ENCODE results near the gene CCHCR1. TPM values are rescaled to one million over a fixed set of nuclear protein-coding genes. Genes with fewer than 3 reads are reported as not detected.

Gene CCHCR1
- total RNA-seq, 1 experiment from 2014 or later: 43.2 TPM

DNA sequence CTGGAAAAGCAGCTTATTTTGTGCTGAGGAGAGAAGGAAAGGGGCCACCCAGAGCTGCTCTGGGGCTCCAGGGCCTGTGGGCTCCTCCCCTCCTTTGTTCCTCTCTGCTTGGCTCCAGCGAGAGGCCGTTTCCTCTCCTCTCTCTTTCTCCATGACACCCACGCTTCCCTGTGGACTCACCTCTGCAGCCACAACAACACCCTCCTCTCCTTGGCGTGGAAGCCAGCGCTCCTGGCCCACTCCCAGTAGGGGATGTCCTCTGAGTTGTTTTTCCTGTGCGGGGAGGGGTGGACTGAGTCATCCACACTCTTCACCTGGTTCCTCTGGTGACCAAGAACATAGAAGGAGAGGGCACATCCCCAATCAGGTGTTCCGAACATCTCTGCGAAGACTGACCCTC, 32.4 kb downstream of the CCHCR1 start:
- no peak for DNase-seq
- Mint-ChIP-seq H3K9me3 (ENCODE audit: unreplicated experiment) (no peaks in the 10 kb centered on the region), H3K4me1 (ENCODE audit: low read depth, unreplicated experiment) (peaks cover 17% of the 10 kb centered on the region), H3K27me3 (ENCODE audit: insufficient read depth, unreplicated experiment) (peaks cover 6% of the 10 kb centered on the region), H3K4me3 (ENCODE audit: unreplicated experiment) (no peak overlapping the region), H3K36me3 (ENCODE audit: insufficient read depth, unreplicated experiment) (peaks cover 5% of the 10 kb centered on the region), H3K27ac (ENCODE audit: unreplicated experiment) (no peak overlapping the region)
- ChIA-PET POLR2A (no interaction called here), CTCF (no interaction called here)
- no peaks in the 10 kb centered on the region for H3K36me3 ChIP-seq (ENCODE audit: control insufficient read depth, insufficient read depth, low read length)
- intact Hi-C loops (cut with micrococcal nuclease; ENCODE audit: unreplicated experiment): no loop called here
- no peaks in the 10 kb centered on the region for H3K27me3 ChIP-seq (replicated peaks; ENCODE audit: control insufficient read depth, insufficient read depth, low read length)
- no peak overlapping the region for H3K4me3 ChIP-seq (ENCODE audit: low read depth, low read length)
- BruUV-seq (replicated peaks): no TSS peak
- TF ChIP-seq, protein P1, sequence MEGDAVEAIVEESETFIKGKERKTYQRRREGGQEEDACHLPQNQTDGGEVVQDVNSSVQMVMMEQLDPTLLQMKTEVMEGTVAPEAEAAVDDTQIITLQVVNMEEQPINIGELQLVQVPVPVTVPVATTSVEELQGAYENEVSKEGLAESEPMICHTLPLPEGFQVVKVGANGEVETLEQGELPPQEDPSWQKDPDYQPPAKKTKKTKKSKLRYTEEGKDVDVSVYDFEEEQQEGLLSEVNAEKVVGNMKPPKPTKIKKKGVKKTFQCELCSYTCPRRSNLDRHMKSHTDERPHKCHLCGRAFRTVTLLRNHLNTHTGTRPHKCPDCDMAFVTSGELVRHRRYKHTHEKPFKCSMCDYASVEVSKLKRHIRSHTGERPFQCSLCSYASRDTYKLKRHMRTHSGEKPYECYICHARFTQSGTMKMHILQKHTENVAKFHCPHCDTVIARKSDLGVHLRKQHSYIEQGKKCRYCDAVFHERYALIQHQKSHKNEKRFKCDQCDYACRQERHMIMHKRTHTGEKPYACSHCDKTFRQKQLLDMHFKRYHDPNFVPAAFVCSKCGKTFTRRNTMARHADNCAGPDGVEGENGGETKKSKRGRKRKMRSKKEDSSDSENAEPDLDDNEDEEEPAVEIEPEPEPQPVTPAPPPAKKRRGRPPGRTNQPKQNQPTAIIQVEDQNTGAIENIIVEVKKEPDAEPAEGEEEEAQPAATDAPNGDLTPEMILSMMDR (IDR thresholded peaks at IDR 0.05; ENCODE audit: insufficient read depth in 1 of 2, low read depth in 1 of 2, low read length in 1 of 2, severe bottlenecking in 1 of 2, unreplicated experiment in 1 of 2): no peak
- no peaks in the 10 kb centered on the region for H3K4me1 ChIP-seq
- H3K9me3 ChIP-seq: no peaks in the 10 kb centered on the region

DNA sequence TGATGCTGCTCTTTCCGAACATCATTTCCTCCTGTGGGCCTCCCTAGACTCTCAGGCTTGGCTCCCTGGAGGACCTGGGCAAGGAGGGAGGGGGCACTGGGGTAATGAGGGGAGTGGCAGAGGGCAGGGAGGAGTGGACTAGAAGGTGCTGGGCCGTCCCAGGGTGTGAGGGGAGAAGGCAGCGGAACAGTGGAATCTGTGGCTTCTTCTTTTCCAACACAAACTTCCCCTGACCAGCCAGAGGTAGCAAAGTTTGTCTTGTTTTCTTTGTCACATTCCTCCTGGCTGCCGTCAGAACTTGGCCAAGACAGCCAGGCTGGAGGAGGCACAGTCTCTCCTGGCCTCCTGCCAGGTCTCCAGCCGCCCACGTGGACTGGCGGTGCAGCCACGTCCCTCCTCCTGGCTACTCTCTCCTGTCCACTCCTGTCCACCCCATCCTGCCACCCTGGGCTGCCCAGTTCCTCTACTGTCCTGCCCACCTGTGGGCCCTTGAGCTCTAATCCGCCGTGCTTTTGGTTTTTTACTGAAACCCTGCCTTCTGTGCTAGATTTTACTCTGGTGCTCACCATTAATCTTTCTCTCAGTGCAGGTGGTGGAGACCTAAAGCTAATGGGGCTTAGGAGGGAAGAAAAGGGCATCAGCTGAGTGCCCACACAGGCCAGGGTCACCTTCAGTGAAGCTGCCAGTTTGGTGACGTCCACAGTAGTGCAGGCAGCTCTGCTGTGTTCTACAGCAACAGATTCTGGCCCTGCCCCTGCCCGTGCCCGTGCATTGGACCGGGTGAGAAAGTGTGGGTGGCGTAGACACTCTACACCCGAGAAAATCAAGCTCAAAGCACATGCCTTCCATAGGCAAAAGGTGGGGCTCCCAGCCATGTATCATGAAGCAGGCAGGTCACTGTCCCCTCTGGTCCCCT, 34.6 kb downstream of the CCHCR1 start:
- H3K27me3 ChIP-seq (replicated peaks; ENCODE audit: control insufficient read depth, insufficient read depth, low read length): no peaks in the 10 kb centered on the region
- ChIA-PET CTCF (interaction anchor here (1.0 kb wide), 1 partner anchor 29 kb away, joined by 3 read pairs; no protein-coding TSS in a partner anchor), POLR2A (no interaction called here)
- no peak for DNase-seq
- H3K9me3 ChIP-seq: no peaks in the 10 kb centered on the region
- intact Hi-C loops (cut with micrococcal nuclease; ENCODE audit: unreplicated experiment): no loop called here
- TF ChIP-seq, protein P1 (IDR thresholded peaks at IDR 0.05; ENCODE audit: insufficient read depth in 1 of 2, low read depth in 1 of 2, low read length in 1 of 2, severe bottlenecking in 1 of 2, unreplicated experiment in 1 of 2): no peak
- H3K4me1 ChIP-seq: no peaks in the 10 kb centered on the region
- Mint-ChIP-seq H3K27me3 (ENCODE audit: insufficient read depth, unreplicated experiment) (no peaks in the 10 kb centered on the region), H3K9me3 (ENCODE audit: unreplicated experiment) (no peaks in the 10 kb centered on the region), H3K27ac (ENCODE audit: unreplicated experiment) (no peak overlapping the region), H3K36me3 (ENCODE audit: insufficient read depth, unreplicated experiment) (peaks cover 4% of the 10 kb centered on the region), H3K4me3 (ENCODE audit: unreplicated experiment) (no peak overlapping the region), H3K4me1 (ENCODE audit: low read depth, unreplicated experiment) (peaks cover 17% of the 10 kb centered on the region)
- H3K4me3 ChIP-seq (ENCODE audit: low read depth, low read length): no peak overlapping the region
- H3K36me3 ChIP-seq (ENCODE audit: control insufficient read depth, insufficient read depth, low read length): no peaks in the 10 kb centered on the region
- no TSS peak for BruUV-seq (replicated peaks)

DNA sequence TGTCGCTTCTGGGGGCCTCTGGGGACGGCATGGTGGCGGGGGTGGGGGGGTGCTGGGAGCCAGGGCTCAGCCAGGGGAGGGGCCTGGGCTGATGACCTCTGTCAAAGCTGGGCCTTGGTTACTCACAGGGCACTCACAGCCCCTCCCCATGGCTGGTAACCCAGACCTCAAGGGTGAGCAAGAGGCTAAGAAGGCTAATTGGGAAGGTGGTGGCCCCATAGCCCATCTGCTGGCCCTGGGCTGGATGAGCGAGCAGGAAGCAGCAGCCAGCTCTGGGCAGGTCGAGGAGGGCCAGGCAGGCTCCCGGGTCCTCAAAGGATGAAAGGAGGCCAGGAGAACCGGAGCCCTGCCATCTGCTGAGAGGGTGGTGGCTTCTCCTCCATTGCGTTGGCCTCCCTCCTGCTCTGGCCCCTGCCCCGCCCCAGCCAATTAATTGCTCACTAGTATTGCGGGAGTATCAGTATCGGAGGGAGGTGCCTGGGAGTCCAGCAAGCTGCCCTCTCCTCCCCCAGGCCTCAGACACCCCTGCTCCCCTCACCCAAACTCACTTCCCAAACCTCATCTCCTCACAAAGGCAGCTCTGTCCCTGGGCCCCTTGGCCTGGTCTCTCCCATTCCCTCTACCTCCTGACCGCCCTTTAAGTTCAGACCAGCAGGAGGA, 36.3 kb downstream of the CCHCR1 start:
- TF ChIP-seq, protein P1 (IDR thresholded peaks at IDR 0.05; ENCODE audit: insufficient read depth in 1 of 2, low read depth in 1 of 2, low read length in 1 of 2, severe bottlenecking in 1 of 2, unreplicated experiment in 1 of 2): no peak
- Histone ChIP-seq H3K36me3 (ENCODE audit: control insufficient read depth, insufficient read depth, low read length) (no peaks in the 10 kb centered on the region), H3K27me3 (replicated peaks; ENCODE audit: control insufficient read depth, insufficient read depth, low read length) (no peaks in the 10 kb centered on the region), H3K9me3 (no peaks in the 10 kb centered on the region), H3K4me3 (ENCODE audit: low read depth, low read length) (no peak overlapping the region), H3K4me1 (no peaks in the 10 kb centered on the region)
- H3K27me3 Mint-ChIP-seq (ENCODE audit: insufficient read depth, unreplicated experiment): no peaks in the 10 kb centered on the region
- no peaks in the 10 kb centered on the region for H3K9me3 Mint-ChIP-seq (ENCODE audit: unreplicated experiment)
- POLR2A ChIA-PET: no interaction called here
- intact Hi-C loops (cut with micrococcal nuclease; ENCODE audit: unreplicated experiment): no loop called here
- CTCF ChIA-PET: no interaction called here
- peaks cover 10% of the 10 kb centered on the region for H3K4me1 Mint-ChIP-seq (ENCODE audit: low read depth, unreplicated experiment)
- no peaks in the 10 kb centered on the region for H3K36me3 Mint-ChIP-seq (ENCODE audit: insufficient read depth, unreplicated experiment)
- no peak for DNase-seq
- BruUV-seq (replicated peaks): no TSS peak
- no peak overlapping the region for H3K27ac Mint-ChIP-seq (ENCODE audit: unreplicated experiment)
- H3K4me3 Mint-ChIP-seq (ENCODE audit: unreplicated experiment): no peak overlapping the region
